SIG-M5 (cell line): ENCODE measurements around the gene ZNF672.

ENCODE experiments used
- DNase-seq: peaks from one replicate; lab custom pipeline; 2025; lab: John Stamatoyannopoulos, UW

Gene ZNF672

DNA sequence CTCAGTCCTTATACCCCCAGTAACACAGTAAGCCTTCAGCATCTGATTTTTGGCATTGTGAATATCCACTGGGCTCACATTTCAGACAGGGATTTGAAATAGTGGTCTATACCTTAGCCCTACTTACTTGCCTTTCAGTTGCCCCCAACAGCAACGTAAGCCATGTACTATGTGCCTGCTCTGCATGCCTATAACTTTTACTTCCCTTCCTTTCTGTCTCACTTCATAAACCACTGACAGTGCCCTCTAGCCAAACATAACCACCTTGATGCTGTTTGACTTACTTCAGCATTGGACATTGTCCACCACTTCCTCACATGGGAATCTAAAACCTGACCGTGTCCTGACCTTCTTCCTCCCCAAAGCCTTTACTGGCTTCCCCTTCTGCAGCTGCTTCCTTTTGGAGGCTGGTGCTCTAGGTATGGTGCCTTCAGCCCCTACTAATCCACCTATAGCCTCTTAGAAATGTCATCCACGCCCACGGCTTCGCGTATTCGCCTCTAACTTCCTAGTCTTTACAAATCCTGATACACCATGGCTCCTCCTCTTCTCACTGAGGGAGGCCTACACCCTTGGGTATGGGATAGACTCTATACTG lies 3.6 kb upstream of the ZNF672 start:
- DNase-seq, result no peak

DNA sequence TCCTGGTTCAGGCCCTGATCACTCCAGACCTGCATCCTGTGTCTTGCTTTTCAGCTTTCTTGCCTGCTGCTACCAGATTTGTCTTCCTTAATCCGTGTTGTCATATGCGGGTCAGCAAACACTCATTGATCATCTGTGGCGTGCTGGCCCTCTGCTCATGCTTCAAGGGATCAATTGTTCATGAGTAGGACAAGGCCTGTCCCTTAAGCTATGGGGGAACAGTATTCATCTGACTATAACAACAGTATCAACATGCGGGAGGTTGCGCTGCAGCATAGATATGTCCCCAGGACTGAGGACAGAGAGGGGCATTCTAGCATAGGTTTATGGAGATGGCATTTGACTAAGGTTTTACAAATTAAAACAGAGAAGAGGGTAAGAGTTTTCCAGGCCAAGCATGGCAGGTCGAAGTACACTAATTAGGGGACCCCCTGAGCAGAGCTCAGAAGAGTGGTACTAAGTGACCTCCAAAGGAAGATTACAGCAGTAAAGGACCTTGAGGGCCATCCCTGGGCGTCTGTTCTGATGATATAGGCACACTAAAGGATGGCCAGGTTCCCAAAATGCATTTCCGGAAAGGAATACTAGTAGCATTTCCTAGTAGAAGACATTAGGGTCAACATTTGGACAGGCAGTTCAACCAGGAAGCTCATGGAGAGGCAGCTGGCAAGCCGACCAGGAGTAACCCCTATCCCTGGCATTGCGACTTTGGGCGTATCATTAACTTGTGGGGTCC lies 811 bp upstream of the ZNF672 start:
- DNase-seq, result no peak

DNA sequence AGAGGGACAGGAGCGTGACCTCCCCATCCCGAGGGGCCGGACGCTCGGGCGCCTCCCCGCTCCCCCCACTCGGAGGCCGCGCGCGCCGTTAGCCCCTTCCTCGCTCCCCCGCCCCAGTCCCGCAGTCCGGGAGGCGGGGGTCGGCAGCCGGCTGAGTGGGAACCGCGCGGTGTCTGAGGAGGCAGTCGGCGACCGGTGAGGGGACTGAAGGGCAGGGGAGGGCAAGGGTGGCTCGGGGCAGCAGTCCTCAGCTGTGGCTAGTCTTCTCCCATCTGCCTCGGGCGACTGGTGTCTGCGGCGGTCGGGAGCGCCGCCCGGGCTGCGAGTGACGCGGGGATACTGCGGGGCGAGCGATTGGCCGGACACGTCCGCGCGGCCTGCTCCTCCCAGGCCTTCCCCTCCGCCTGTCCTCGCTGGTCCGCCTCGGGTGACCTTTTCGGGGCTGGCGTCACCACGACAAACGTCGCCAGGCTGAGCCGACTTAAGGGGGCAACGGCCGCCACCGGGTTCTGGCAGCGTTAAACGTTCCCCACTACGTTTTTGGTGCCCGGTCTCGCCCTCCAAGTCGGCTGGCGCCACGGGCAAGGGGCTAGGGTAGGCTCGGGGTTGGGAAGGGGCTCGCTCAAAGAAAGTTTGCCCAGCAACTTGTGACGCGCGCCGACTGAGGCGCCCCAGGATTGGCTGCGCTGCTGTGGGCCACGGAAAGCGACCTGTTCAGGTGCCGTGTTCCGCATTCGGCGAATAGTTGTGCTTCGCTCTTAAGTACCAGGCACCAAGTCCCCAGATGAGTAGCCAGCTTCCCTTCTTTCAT lies 538 bp downstream of the ZNF672 start:
- no peak for DNase-seq

DNA sequence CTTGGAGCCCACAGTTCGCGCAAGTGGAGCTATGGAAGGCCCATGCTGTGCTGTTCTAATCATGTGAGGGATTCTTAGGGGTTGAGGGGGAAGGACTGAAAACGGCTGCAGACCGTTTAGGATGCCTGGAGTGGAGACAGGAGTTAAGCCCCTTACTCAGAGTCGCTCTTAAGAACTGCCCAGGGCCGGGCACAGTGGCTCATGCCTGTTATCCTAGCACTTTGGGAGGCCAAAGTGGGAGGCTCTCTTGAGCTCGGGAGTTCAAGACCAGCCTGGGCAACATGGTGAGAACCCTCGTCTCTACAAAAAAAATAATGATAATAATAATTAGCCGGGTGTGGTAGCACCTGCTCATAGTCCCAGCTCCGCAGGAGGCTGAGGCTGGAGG lies 1.1 kb downstream of the ZNF672 start:
- no peak for DNase-seq

DNA sequence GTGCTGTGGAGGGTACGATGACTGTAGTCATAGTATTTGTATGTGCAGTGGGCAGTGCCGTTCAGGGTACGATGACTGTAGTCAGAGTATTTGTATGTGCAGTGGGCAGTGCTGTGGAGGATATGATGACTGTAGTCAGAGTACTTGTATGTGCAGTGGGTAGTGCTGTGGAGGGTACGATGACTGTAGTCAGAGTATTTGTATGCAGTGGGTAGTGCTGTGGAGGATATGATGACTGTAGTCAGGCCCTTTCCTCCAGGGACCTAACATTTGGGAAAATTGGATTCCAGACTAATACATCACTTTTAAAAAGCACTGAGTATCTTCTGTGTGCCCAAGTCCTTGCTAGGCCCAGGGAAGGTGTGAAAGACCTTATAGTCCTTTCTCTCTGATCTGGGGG lies 2.9 kb downstream of the ZNF672 start:
- no peak for DNase-seq

DNA sequence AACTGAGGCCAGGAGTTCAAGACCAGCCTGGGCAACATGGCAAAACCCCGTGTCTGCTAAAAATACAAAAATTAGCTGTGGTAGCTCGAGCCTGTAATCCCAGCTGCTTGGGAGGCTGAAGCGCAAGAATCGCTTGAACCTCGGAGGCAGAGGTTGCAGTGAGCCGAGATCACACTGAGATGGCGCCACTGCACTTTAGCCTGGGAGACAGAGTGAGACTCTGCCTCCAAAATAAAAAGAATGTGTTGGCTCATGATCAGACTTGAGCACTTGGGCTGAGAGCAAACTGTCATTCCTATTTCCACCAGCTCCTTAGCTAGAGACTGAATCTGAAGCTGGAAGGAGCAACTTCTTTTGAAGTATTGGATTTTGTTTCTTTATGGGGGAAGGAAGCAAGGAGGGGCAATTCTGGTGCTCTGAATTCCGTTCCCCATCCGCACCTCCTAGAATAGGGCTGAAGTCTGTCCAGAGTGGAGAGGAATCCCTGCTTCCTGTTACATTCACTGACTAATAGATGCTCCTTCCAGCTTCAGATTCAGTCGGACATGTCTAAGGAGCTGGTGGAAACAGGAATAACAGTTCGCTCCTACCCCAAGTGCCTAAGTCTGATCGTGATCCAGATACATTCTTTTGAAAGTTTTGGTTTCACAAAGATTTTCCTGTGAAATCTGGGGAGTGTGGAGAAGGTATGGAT lies 3.8 kb downstream of the ZNF672 start:
- no peak for DNase-seq

DNA sequence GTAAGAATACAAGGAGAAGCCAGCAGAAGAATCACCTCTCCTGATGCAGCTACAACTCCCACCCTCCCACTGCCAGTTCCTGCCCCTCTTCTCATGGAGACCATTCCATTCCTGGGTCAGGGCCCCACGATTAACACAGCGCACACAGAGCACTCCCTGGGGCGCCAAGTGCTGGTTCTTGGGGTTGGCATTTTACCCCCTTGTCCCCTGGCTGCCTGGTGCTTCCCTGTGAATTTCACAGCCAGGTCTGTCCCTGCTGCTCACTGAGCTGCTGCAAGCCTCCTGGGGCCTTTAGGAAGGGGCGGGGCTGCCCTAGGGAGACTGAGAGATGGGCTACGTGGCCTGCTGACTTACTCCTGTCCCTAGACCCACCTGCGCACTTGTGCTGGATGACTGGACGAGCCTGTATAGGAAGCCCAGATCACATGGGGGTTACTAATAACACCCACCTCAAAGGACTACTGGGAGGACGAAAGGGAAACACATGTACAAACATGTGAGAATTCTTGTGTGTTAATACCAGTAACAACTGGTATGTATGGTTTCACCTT lies 4.8 kb downstream of the ZNF672 start:
- DNase-seq, result no peak

DNA sequence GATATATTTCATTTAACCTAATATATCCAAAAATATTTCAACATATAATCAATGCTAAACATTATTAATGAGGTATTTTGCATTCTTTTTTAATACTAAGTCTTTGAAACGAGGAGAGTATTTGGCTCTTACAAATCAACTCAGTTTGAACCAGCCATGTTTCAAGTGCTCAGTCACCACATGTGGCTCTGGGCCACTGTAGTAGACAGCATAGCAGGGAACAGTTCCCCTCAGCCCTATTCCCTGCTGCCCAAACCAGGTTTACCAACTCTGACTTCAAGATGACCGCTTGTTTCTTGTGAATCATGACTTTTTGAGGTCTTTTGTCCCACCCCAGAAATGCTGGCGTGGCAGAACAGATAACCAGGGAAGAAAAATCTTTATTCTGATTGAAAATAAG lies 5.7 kb downstream of the ZNF672 start:
- no peak for DNase-seq

DNA sequence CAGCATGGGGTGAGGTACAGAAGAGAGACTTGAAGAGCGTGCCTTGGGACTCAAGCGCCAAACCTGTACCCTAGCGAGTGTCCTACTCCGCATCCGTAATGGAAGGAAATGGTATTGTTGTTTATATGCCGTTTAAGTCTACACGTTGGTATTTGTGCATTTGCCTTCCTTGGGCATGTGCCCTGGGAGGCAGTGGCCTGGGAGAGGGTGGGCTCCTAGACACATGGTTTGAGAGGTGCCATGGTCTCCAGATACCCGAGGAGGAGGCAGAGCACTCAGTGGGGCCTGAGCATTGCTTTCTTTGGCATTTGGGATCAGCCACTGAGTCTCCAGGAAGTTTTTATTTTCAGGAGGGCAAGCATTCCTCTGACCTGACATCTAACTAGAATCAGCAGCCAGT lies 6.5 kb downstream of the ZNF672 start:
- DNase-seq, result no peak

DNA sequence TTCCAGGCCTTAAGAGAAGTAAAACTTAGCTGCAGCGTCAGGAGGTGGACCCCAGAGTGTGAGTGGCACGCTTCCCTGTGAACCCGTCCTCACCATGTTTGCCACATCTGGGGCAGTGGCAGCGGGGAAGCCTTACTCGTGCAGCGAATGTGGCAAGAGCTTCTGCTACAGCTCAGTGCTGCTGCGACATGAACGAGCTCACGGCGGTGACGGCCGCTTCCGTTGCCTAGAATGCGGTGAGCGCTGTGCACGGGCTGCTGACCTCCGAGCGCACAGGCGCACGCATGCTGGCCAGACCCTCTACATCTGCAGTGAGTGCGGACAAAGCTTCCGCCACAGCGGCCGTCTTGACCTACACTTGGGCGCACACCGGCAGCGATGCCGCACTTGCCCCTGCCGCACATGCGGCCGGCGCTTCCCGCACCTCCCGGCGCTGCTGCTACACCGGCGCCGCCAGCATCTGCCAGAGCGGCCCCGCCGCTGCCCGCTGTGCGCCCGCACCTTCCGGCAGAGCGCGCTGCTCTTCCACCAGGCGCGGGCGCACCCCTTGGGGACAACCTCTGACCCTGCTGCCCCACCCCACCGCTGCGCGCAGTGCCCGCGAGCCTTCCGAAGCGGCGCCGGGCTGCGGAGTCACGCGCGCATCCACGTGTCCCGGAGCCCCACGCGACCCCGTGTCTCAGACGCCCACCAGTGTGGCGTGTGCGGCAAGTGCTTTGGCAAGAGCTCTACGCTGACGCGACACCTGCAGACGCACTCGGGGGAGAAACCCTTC lies 9.3 kb downstream of the ZNF672 start:
- no peak for DNase-seq

DNA sequence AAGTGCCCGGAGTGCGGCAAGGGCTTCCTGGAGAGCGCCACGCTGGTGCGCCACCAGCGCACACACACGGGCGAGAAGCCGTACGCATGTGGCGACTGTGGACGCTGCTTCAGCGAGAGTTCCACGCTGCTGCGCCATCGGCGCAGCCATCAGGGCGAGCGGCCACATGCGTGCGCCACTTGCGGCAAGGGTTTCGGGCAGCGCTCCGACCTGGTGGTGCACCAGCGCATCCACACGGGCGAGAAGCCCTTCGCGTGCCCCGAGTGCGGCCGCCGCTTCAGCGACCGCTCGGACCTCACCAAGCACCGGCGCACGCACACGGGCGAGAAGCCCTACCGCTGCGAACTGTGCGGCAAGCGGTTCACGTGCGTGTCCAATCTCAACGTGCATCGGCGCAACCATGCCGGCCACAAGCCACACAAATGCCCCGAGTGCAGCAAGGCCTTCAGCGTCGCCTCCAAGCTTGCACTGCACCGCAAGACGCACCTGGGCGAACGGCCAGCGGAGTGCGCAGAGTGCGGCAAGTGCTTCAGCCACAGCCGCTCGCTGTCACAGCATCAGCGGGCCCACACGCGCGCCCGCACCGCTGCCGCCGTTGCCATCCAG lies 10.0 kb downstream of the ZNF672 start:
- DNase-seq, result no peak

DNA sequence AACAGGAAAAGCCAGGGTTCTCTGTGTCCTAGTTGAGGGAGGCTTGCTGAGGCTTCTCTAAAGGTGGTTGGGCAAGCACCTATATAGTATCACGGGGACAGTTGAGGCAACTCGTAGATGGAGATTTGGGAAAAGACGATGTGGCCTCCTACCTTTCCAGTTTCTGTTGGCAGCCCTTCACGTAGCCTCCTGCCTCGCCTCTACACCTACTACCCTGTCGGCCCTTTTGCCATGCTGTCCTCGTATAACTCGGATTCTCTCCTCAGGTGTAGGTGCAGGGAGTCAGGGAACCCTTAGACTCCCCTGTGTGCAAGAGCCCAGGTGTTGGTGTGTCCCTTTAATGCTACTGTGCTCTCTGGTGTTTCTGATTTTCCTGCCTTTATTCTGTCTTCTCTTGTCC lies 10.6 kb downstream of the ZNF672 start:
- no peak for DNase-seq

DNA sequence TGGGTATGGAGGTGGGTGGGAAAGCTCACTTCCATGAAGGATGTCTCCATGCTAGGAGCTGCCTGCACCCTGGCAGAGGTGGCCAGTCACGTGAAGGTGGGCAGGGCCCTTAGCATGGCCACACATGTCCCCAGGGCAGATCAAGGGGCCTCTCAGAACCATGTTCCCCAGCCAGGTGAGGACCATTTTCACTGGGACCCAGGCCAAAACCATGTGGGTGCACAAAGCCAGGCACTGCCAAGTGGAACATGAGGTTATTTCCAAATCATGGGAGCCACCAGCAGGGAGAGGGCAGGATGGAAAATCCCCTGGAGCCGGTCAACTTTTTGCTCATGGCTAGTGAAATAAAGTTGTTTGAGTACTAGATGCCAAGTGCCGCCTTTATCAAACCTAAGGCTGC lies 11.1 kb downstream of the ZNF672 start:
- no peak for DNase-seq

DNA sequence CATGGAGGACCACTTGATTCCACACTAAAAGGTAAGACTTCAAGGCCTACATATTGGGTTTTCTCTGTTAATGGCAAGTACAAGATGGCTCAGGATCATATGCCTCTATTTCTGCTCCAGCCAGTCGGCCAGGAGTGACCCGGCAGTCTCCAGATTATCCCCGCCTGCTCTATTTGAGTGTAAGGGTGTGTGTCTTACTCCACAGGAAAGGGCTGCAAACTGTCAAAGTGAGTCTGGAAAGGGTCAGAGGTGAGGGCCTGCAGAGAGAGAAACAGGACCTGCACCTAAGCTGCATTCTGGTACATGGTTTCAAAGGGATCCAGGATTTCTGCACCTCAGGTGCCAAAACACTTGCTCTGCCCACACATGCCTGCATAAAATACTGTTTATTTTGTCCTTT lies 11.6 kb downstream of the ZNF672 start:
- DNase-seq, result no peak

DNA sequence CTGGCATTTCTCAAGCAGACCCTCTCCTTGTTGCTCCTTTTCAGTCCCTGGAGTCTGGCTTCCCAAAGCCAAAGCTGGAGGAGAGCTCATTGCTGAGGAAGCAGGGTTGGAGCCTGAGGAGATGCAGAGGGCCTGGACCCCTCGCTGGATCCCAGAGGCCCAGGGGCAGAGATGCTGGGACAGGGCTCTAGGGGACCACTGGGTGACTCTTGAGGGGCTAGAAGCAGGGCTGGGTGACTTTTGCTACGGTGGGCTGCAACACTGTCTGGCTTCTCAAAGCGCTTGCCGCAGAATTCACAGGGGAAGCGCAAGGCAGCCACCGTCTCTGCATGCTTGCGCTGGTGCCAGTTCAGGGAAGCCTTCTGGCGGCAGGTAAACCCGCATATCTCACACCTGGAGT lies 12.1 kb downstream of the ZNF672 start:
- no peak for DNase-seq

DNA sequence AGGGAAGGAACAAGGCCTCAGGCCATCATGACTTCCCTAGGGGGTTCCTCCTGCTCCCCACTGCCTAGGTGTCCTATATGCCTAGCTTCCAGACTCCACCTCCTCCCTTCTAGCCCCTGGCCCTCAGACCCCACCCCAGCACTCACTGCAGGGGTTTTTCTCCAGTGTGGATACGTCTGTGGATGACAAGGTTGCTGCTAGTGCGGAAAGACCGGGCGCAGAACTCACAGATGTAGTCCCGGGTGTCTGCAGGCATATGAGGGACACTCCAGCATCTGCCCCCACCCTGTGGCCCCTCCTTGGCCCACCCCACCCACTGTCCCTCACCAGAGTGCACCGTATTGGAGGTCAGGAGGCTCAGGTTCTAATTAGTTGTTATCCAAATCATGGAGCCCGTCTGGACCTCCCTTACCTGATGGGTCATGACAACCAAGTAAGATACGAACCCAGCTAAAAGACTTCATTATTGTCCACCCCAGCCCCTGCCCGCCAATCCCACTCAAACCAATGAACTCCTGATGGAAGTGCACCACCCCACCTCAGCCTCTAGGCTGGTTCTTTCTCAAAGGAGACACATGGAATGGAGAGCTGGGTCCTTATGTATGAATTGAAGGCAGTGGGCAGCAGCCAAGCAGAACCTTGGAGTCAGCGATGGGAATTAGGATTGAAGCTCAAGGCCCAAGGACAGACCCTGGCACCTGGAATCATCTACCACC lies 12.7 kb downstream of the ZNF672 start:
- DNase-seq, result no peak

DNA sequence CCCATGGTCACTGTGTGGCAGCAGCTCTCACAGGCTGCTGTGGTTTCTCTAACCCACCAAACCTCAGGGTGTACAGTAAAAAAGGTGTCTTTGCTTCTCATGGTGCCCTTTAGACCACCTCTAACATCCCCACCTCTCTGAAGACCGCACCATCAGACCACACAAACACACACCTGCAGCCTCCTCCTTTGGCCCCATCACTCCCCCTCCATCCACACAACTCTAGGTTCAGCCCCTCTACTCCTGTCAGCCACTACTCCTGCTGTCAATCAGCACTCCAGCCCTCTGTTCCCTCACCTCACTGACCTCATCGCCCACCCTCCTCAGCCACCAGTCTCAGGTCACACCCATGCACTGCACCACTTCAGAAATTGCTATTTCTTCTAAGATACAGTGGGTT lies 13.4 kb downstream of the ZNF672 start:
- DNase-seq, result no peak

DNA sequence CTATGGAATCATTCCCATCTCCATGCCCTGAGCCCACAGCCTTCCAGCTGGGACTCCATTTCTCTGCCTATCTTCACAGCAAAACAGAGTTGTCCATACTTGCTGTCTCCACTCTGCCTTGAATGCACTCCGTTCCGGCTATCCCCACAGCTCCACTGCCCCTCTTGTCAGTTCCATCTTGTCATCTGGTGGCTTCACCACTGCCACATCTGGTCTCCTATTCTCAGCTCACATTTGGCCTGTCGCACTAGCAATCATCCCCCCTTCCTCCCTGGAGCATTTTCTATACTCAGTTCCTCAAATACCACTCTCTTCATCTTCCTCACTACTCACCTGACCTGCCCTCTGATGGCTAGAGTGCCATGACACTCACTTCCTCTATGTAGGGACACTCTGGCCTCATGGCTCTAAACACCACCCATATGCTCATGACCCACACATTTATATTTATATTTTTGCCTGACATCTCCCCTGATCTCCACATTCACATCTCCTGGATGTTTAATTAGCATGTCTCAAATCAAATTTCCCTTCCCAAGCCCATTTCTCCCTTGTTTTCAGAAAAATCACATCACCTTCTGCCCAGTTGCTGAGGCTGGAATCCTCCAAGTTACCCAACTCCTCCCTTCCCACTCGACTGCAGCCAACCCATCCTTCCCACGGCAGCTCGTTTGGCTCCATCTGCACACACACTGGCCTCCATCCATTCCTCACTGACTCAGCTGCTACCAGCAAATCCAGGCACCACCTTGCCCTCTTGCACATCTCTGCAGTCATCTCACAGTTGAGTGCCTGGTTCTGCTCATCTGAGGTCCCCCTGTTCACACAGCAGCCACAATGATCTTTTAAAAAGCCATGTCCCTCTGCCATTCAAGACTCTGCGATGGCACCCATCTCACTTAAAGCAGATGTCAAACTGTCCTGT lies 14.7 kb downstream of the ZNF672 start:
- DNase-seq, result no peak

DNA sequence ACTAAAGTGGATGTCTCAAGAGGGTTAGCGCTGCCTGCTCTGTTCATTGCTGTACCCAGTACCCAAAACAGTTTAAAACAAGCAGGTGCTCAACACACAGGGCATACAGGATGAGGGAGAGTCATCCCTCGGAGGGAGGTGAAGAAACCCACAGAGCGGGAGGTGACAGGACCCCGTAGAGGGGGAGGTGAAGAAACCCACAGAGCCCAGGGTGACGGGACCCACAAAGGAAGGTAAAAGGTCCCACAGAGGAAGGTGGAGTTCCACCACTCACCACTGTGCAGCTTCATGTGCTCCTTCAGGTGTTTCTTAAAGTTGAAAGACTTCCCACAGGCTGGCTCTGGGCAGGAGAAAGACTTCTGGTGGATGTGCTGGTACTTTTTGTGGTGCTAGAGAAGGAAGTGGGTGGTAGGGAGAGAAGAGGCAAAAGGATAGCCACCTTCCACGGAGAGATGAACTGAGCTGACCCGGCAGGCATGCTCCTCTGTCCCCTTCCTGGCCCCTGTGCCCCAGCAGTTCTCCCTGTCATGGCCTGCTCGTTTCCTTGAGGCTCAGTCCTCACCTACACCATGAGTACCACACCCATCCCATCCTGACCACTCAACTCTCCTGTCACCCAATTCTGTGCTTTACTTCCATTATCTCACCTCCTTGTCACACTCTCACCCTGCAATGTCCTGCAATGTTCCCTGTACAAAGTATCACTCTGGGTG lies 15.8 kb downstream of the ZNF672 start:
- DNase-seq, result no peak
